Regular cardiac myocyte (primary cell): ENCODE results near the gene TMEM245. TPM values are rescaled to one million over a fixed set of nuclear protein-coding genes. Genes with fewer than 3 reads are reported as not detected.

Experiments
- total RNA-seq: library from RNA; depleted of rRNA; stranded (reverse); fragments of >200 nt; gene quantifications from 2 replicates; pipeline ENCODE4 v1.2.3, GENCODE V29; 2014

TMEM245 gene
- total RNA-seq, result 56.7 and 71.0 TPM in 2 replicates

DNA sequence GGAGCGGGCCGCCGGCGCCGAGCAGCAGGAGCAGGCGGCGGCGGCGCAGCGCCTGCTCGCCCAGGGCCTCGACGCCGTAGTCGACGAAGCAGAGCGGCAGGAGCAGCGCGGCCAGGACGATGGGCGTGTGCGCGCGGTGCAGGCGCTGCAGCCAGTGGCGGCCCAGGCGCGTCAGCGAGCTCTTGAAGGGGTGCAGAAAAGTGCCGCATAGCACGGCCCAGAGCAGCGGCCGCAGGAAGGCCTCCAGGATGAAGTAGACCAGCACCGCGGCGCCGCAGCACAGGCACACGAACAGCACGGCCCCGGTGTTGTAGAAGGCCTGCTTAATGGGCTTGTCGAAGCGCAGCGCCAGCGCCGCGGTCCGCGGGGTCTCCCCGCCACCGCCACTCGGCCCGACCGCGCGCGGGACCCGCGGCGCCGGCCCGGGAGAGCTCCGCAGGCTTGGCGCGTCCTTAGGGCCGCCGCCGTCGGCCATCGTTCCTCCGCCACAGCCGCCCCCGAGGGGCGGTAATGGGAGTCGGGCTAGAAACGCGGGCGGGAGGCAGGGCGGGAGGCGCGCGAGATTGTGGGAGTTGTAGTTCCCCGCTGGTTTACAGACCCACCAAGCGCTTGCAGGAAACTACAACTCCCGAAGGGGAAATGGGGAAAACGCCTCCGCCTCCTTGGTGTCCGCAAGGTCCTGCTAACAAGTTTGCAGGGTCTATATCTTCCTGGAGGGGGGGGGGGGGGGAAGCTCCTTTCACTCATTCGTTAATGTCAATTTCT, at the start of gene TMEM245:
Gene TMEM245, minus strand, starts transcription at position 509 of the 765 bp plus-strand sequence. Its CDS starts 34 bp downstream, at position 475.

DNA sequence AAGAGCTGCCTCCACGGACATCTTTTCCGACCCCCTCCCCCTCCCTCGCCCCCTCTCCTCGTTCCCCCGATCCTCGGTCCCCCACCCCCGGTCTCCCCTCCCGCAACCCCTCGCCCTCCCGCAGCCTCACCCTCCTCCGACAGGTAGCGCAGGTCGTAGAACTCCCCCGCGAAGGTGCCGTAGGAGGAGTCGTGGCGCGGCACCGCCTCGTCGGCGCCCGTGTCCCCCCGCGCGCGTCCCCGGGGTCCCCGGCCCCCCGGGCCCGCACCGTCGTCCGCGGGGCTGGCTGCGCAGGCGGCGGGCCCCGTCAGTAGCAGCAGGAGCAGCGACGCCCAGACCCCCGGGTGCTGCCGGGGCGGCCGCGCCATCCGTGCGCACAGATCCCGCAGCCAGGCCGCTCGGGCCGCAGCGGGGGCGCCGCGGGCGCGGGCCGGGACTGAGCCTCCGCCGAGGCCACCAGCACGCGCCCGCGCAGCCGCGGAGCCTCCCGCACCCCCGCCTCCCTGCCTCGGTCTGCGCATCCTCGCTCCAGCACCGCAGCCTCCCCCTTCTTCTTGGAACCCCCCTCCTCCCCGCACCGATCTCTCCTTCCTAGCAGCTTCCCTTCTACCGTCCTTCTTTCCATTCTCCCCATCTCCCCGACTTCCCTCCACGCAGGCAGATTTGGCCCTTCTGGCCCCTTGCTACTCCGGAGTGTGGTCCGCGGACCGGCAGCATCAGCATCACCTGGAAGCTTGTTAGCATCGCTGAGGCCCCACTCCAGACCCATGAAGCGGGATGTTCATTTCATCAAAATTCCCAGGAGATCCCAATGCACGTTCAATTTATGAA, 47.2 kb upstream of the TMEM245 start, which contains the start of gene FRRS1L:
Gene FRRS1L, minus strand, starts transcription at position 479 of the 831 bp plus-strand sequence. Its CDS starts 111 bp downstream, at position 368.

DNA sequence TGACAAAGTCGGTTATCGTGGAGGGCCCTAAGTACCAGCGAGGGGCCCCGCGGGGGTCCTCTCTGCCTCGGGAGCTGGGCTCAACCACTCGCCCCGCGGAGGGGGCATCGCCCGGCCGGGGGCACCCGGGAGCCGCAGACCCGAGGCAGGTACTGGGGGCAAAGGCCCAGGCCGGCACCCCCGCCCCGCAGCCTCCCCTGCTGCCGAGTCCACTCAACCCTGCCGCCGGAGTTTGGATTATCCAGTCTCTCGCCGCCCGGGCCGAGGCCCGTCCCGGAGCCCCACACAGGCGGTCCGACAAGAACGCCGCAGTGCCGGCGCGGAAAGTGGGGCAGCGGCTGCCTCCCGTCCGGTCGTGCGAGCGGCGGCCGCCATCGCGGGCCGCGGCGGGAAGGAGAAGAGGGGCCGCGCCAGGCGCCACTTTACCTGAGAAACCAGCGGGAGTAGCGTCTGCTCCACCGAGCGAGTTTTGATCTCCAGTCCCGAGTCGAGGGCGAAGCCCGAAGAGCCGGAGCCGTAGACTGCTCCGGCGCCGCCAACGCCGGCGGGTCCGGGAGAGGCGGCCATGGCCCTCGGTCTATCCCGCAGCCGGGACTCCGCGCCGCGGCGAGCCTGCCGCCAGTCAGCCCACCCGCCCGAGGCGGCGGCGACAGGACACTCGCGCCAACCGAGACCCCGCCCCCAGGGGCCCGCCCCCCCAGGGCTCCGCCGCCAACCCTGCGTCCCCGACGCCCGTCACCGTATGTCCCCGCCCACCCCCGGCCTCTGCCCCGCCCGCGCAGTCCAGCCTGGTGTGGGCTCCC, 106.7 kb downstream of the TMEM245 start, which contains the start of gene CTNNAL1:
Gene CTNNAL1, minus strand, starts transcription at position 624 of the 803 bp plus-strand sequence. Its CDS starts 57 bp downstream, at position 567.

Other genes starting within 250 kb of the TMEM245 start
- 37.8 and 55.0 TPM in 2 replicates for gene ELP1, start 185.8 kb downstream of the TMEM245 start, total RNA-seq
- 5.8 and 6.2 TPM in 2 replicates for gene ABITRAM, start 185.5 kb downstream of the TMEM245 start, total RNA-seq
- gene CTNNAL1, start 106.4 kb downstream of the TMEM245 start, total RNA-seq, result 143 and 157 TPM in 2 replicates
- 0.19 and 0.28 TPM in 2 replicates for gene FRRS1L, start 47.3 kb upstream of the TMEM245 start, total RNA-seq
- 2.3 and 3.3 TPM in 2 replicates for gene EPB41L4B, start 201.1 kb upstream of the TMEM245 start, total RNA-seq